Peyer's patch (tissue), 4 donors: Measurements from ENCODE around the gene SNX18. TPM values are rescaled to one million over a fixed set of nuclear protein-coding genes. Genes with fewer than 3 reads are reported as not detected.
A peak's percentile ranks its signal among the peaks of the same experiment; 100 is the strongest.

ENCODE experiments used
- DNase-seq, 3 donors: peaks; one replicate each; pipeline ENCODE4 v3.0.0-alpha.2; 2017 to 2019
- H3K27ac ChIP-seq, 4 donors: fragments of 200-600 bp; sonication (generic); one replicate each; pipeline ENCODE4 v1.5.1; 2016 to 2019
- H3K27me3 ChIP-seq, 2 donors: fragments of 200-600 bp; sonication (generic); one replicate each; pipeline ENCODE4 v1.5.1; 2019
- H3K36me3 ChIP-seq, 3 donors: fragments of 200-600 bp; sonication (generic); one replicate each; pipeline ENCODE4 v1.5.1; 2016 to 2019
- H3K4me1 ChIP-seq, 4 donors: fragments of 200-600 bp; sonication (generic); one replicate each; pipeline ENCODE4 v1.5.1; 2016 to 2019
- H3K4me3 ChIP-seq, 4 donors: fragments of 200-600 bp; sonication (generic); 1 replicate in 3 of 4; 2 replicates in 1 of 4; pipeline ENCODE4 v1.5.1; 2016 to 2019; ENCODE audit warnings: mild to moderate bottlenecking in 1 of 4
- H3K9me3 ChIP-seq, 4 donors: fragments of 200-600 bp; sonication (generic); one replicate each; pipeline ENCODE4 v1.5.1; 2016 to 2019; ENCODE audit warnings: mild to moderate bottlenecking in 1 of 4
- POLR2A ChIP-seq, 2 donors: fragments of 450-650 bp; IDR thresholded peaks; one replicate each; pipeline ENCODE4 v1.5.1; 2017; ENCODE audit warnings: antibody characterized with exemption in 2 of 2, mild to moderate bottlenecking in 2 of 2, moderate library complexity in 2 of 2
- total RNA-seq, 4 donors: library from RNA; depleted of rRNA; stranded (reverse); fragments of >200 nt; gene quantifications; one replicate each; pipeline ENCODE4 v1.1.0, GENCODE V29; 2016
- TF ChIP-seq, protein P1 (sequence below), 6 experiments: fragments of 450-650 bp in 4 of 6; fragments of 200-600 bp in 2 of 6; sonication (generic) in 1 of 6; IDR thresholded peaks; one replicate each; pipeline ENCODE4 v1.5.1; 2017 to 2019; ENCODE audit warnings: antibody characterized with exemption in 6 of 6, mild to moderate bottlenecking in 3 of 6, moderate library complexity in 1 of 6

The SNX18 gene
- total RNA-seq, 4 donors from 2014 or later: 18.2 to 28.0 (median 22.5) TPM

DNA sequence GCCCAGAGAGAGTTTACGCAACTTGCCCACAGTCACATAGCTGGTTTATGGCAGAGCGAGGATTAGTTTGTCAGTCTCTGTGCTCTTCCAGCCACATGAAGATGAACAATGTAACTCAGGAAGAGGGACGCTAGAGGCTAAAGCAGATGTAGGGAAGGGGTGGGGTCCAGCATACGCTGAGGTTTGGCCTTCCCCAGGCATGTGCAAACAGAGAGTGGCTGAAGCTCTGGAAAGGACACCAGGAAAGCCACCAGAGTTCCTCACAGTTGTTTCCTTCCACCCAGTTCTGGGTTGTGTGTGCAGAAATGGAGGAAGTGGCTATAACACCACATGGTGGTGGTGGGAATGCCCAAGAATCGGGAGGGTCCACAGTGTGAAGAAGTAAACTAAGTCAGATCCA is 60.0 kb downstream of the SNX18 start:
- no peak for TF ChIP-seq POLR2A (IDR thresholded peaks at IDR 0.05)
- TF ChIP-seq, protein P1, sequence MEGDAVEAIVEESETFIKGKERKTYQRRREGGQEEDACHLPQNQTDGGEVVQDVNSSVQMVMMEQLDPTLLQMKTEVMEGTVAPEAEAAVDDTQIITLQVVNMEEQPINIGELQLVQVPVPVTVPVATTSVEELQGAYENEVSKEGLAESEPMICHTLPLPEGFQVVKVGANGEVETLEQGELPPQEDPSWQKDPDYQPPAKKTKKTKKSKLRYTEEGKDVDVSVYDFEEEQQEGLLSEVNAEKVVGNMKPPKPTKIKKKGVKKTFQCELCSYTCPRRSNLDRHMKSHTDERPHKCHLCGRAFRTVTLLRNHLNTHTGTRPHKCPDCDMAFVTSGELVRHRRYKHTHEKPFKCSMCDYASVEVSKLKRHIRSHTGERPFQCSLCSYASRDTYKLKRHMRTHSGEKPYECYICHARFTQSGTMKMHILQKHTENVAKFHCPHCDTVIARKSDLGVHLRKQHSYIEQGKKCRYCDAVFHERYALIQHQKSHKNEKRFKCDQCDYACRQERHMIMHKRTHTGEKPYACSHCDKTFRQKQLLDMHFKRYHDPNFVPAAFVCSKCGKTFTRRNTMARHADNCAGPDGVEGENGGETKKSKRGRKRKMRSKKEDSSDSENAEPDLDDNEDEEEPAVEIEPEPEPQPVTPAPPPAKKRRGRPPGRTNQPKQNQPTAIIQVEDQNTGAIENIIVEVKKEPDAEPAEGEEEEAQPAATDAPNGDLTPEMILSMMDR (IDR thresholded peaks at IDR 0.05): no peak
- H3K4me1 ChIP-seq: peaks cover 0 to 13% (median 0%) of the 10 kb centered on the region in 4 donors
- no peak overlapping the region for H3K4me3 ChIP-seq
- no peaks in the 10 kb centered on the region for H3K9me3 ChIP-seq
- no peak for DNase-seq
- H3K27me3 ChIP-seq: no peaks in the 10 kb centered on the region
- H3K36me3 ChIP-seq: no peaks in the 10 kb centered on the region
- no peak overlapping the region for H3K27ac ChIP-seq

DNA sequence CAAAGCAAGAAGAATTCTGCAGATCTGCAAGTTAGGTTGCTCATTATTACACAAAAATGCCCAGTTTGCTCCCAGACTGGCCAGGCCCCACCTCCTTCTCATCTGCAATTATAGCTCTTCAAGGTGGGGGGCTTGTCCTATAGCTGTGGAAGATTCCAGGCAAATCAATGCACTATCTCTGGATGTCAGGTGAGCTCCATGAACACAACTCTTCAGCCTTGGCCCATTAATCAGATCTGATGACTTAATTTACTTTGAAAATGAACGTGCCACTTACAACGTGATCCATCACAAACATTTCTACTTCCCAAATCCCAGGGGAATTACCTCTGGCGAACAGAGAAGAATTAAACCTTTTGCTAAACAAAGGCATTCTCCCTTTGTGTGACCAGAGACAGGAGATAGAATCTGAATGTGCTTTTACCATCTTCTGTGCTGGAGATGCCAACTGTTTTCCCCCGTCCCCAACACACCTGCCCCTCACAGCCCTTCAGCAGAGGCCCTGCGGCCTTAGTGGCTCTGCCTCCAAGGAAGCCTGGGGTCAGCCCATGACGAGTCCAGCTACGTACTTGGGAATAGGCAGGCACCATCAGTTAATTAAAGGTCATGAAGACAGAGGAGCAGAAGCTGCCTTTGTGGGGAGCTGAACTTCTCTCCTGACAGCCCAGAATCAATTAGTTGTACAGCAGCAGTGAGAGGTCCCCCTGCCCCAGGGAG is 60.5 kb downstream of the SNX18 start:
- no peak for DNase-seq
- TF ChIP-seq, protein P1 (IDR thresholded peaks at IDR 0.05): no peak
- no peak for TF ChIP-seq POLR2A (IDR thresholded peaks at IDR 0.05)
- Histone ChIP-seq H3K4me1 (peaks cover 0 to 13% (median 0%) of the 10 kb centered on the region in 4 donors), H3K9me3 (no peaks in the 10 kb centered on the region), H3K4me3 (no peak overlapping the region), H3K27me3 (no peaks in the 10 kb centered on the region), H3K36me3 (no peaks in the 10 kb centered on the region), H3K27ac (no peak overlapping the region)

DNA sequence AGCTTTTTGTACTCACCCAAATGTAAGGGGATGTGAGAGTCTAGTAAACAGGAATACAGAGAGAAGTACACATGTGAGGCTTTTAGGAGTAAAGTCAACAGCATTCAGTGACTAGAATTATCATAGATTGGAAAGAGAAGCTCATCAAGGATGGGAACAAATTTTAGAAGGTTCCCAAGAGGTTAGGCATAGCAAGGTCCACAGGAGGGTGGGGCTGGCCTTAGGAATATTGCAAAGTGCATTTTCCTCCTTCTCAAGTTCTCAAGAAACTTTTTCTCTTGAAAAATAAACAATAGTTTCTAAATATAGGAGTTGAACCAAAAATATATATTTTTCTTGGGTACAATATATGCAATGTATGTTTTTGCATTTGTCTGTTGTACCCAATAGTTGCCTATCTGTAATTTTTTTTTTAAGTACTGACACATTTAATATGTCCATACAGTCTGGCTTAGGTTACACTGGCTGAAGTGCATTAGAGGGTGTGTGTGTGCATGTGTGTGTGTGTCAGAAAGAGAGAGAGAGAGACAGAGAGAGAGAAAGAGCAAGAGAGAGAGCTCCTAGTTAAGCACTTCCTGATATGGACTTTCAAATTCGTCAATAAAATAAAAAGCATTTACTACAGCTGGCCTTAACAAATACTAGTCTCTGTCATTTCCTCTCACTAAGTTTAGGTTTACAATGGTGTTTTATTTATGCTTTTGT is 62.2 kb downstream of the SNX18 start:
- H3K27ac ChIP-seq: no peak overlapping the region
- DNase-seq: no peak
- H3K36me3 ChIP-seq: no peaks in the 10 kb centered on the region
- no peak for TF ChIP-seq POLR2A (IDR thresholded peaks at IDR 0.05)
- TF ChIP-seq, protein P1 (IDR thresholded peaks at IDR 0.05): no peak
- peaks cover 0 to 13% (median 0%) of the 10 kb centered on the region in 4 donors for H3K4me1 ChIP-seq
- no peaks in the 10 kb centered on the region for H3K27me3 ChIP-seq
- no peak overlapping the region for H3K4me3 ChIP-seq
- H3K9me3 ChIP-seq: no peaks in the 10 kb centered on the region

DNA sequence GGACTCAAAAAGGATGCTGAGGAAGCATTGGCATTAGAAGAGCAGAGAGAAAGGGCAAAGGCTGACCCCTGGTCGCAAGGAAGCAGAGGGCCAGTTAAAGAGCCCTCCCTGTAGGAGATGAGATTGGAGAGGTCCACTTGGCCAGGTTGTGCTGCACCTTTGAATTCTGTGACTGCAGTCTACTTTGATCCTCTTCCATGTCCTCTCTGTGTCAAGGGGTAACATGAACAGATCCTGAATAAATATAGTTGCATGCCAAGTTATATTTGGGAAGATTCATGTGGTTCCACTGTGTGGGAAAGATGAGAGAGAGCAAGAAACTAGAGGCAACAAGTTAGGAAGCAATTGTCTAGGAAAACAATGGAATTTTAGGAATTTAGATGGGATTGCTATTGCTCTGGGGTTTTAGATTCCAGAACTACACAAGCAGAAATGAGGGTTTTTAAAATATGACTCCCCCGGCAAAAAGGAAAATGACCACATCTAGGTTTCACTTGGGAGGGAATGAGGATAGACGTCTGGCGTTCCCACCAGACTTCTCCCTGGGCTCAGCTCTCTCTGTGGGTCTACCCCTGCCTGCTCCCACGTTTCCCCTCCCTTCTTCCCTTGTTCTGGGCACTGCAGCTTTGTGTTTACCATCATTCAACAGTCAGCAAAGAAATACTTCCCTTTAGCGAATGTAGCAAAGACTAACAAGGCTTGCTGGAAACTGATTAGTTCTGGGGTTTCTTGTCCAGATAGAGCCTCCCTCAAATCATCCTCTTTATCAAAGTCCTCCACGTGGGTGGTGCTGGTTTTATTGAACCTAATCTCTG is 63.6 kb downstream of the SNX18 start:
- H3K4me3 ChIP-seq: no peak overlapping the region
- H3K9me3 ChIP-seq: peaks cover 0 to 3% (median 0%) of the 10 kb centered on the region in 4 donors
- TF ChIP-seq POLR2A (IDR thresholded peaks at IDR 0.05): no peak
- no peaks in the 10 kb centered on the region for H3K36me3 ChIP-seq
- H3K27me3 ChIP-seq: no peaks in the 10 kb centered on the region
- peaks cover 0 to 13% (median 0%) of the 10 kb centered on the region in 4 donors for H3K4me1 ChIP-seq
- H3K27ac ChIP-seq: peak overlapping the region in 2 of 4 donors; percentile 54 to 59
- DNase-seq: no peak

DNA sequence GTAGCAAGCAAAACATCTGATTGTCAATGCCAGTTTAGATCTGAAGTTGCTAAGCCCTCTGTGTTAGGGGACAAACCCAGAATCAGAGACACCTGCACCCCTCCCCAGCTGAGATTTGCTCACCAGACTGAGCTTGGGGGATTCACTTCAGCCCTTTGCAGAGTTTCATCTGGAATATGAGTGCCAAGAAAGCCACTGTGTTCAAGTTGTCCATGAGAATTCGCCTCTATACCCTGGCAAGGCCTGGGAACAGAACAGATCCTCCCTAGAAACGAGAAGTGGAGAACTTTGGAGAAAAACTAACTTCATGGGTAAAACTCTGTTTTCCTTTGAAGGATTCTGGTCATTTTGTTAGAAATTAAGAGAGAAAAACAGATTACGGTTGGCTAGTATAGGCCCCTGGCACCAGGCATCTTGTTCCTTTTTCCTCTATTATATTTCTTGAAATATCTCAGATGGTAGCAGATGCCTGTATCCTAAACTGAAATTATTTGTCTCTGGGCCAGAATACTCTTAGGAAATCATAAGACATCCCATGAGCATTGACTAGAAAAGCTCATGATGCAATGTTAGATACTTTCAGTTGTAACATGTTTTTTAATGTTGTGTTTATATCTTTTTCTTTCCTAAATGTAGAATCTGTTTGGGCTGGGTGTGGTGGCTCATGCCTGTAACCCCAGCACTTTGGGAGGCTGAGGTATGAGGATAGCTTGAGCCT is 64.4 kb downstream of the SNX18 start:
- TF ChIP-seq, protein P1 (IDR thresholded peaks at IDR 0.05): no peak
- no peak for TF ChIP-seq POLR2A (IDR thresholded peaks at IDR 0.05)
- H3K4me1 ChIP-seq: peaks cover 0 to 13% (median 0%) of the 10 kb centered on the region in 4 donors
- peak overlapping the region in 3 of 4 donors; percentile 25 to 59 (median 54) for H3K27ac ChIP-seq

More for the DNA sequence above, 64.4 kb downstream of the SNX18 start:
- Histone ChIP-seq H3K27me3 (no peaks in the 10 kb centered on the region), H3K4me3 (no peak overlapping the region), H3K36me3 (no peaks in the 10 kb centered on the region), H3K9me3 (peaks cover 0 to 8% (median 0%) of the 10 kb centered on the region in 4 donors)
- no peak for DNase-seq
